GM23248 (cell line): Measurements from ENCODE around the gene GRID2. TPM values are rescaled to one million over a fixed set of nuclear protein-coding genes. Genes with fewer than 3 reads are reported as not detected.

Experiments
- DNase-seq: peaks from one replicate; pipeline ENCODE4 v3.0.0-alpha.2; 2015
- H2AFZ ChIP-seq: fragments of 200-600 bp; sonication (generic); 2 replicates; pipeline ENCODE4 v1.6.1; 2016; ENCODE audit warnings: antibody characterized with exemption
- H3F3A ChIP-seq: fragments of 200-600 bp; sonication (generic); 2 replicates; pipeline ENCODE4 v1.6.1; 2016; ENCODE audit warnings: mild to moderate bottlenecking, antibody characterized with exemption, mixed run types; ENCODE audit not compliant: insufficient read depth
- H3K27ac ChIP-seq: fragments of 200-600 bp; sonication (generic); 2 replicates; pipeline ENCODE4 v1.5.1; 2016; ENCODE audit warnings: mild to moderate bottlenecking
- H3K27me3 ChIP-seq: fragments of 200-600 bp; sonication (generic); replicated peaks from 2 replicates; pipeline ENCODE4 v1.6.1; 2016; ENCODE audit warnings: mild to moderate bottlenecking; ENCODE audit not compliant: insufficient read depth
- H3K36me3 ChIP-seq: fragments of 200-600 bp; sonication (generic); 2 replicates; pipeline ENCODE4 v1.6.1; 2016; ENCODE audit warnings: low read depth, mild to moderate bottlenecking
- H3K4me1 ChIP-seq: fragments of 200-600 bp; sonication (generic); 2 replicates; pipeline ENCODE4 v1.6.1; 2016; ENCODE audit warnings: mild to moderate bottlenecking; ENCODE audit not compliant: insufficient read depth
- H3K4me2 ChIP-seq: fragments of 200-600 bp; sonication (generic); one replicate; pipeline ENCODE4 v1.6.1; 2016; ENCODE audit warnings: mild to moderate bottlenecking; ENCODE audit not compliant: unreplicated experiment
- H3K4me3 ChIP-seq: fragments of 200-600 bp; sonication (generic); 2 replicates; pipeline ENCODE4 v1.5.1; 2016; ENCODE audit warnings: mild to moderate bottlenecking
- H3K79me2 ChIP-seq: fragments of 200-600 bp; sonication (generic); 2 replicates; pipeline ENCODE4 v1.6.1; 2016; ENCODE audit warnings: mild to moderate bottlenecking; ENCODE audit not compliant: insufficient read depth
- H3K9ac ChIP-seq: fragments of 200-600 bp; sonication (generic); 2 replicates; pipeline ENCODE4 v1.6.1; 2016; ENCODE audit warnings: mild to moderate bottlenecking
- H3K9me2 ChIP-seq: fragments of 200-600 bp; sonication (generic); 2 replicates; pipeline ENCODE4 v1.6.1; 2016; ENCODE audit warnings: mixed run types, mild to moderate bottlenecking, moderate library complexity; ENCODE audit not compliant: insufficient read depth
- H3K9me3 ChIP-seq: fragments of 200-600 bp; sonication (generic); one replicate; pipeline ENCODE4 v1.6.1; 2017; ENCODE audit warnings: low read depth
- H4K20me1 ChIP-seq: fragments of 200-600 bp; sonication (generic); 2 replicates; pipeline ENCODE4 v1.6.0; 2016; ENCODE audit not compliant: insufficient read depth
- EZH2 ChIP-seq: fragments of 200-600 bp; sonication (generic); IDR thresholded peaks from 2 replicates; pipeline ENCODE4 v1.6.1; 2018; ENCODE audit warnings: antibody characterized with exemption, mild to moderate bottlenecking; ENCODE audit not compliant: insufficient read depth, poor library complexity, severe bottlenecking
- EZH2phosphoT487 ChIP-seq: fragments of 200-600 bp; sonication (generic); IDR thresholded peaks from 2 replicates; pipeline ENCODE4 v1.6.1; 2018; ENCODE audit warnings: antibody characterized with exemption, moderate library complexity, mild to moderate bottlenecking, low read depth; ENCODE audit not compliant: insufficient read depth
- WGBS, 2 experiments: methylation state at CpG; one replicate each; pipeline ENCODE4 v1.1.6; 2015 to 2017; ENCODE audit warnings: low lambda C conversion rate in 2 of 2, low coverage in 1 of 2; ENCODE audit errors: missing lambda C conversion rate in 2 of 2; 5-methylcytosine and 5-hydroxymethylcytosine counted together
- in situ Hi-C: fragments of 300-500 bp; cut with MboI; formaldehyde crosslinking; loops from 2 replicates; pipeline ENCODE4 v1.15.0; 2020
- polyA plus RNA-seq: library from polyadenylated mRNA; unstranded; fragments of >200 nt; fragmentation: Nextera tagmentation; extraction: Ambion mirVana; gene quantifications from 2 replicates; pipeline ENCODE4 v1.2.1, GENCODE V29; 2016
- total RNA-seq: library from RNA; depleted of rRNA; stranded (reverse); fragments of >200 nt; shearing (Covaris generic); gene quantifications from 2 replicates; pipeline ENCODE4 v1.2.3, GENCODE V29; 2014

GRID2 gene
- total and polyA plus RNA-seq, 2 experiments from 2014 or later: not detected

DNA sequence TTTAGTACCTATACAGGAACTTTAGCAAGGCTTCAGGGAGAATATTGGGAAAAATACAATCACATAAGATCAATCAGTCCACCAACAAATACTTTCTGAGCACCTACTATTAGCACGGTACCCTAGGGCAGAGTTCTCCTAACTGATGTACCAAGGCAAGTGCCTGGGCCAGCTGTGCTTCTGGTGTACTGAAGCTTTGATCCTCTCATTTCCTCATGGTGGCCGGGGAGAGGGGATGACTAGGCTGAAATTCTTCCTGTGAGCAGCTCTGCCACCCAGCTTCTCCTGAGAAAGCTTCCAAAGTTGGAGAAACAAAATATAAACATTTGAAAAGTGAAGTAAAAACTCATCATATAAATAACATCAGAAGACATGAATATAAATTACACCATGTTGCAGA, 1475.5 kb downstream of the GRID2 start:
- Histone ChIP-seq H3K27me3 (0 out of 2 replicates have a peak, but pooled peaks cover 4% of the 10 kb centered on the region), H3K27ac (no peak overlapping the region), H4K20me1 (no peaks in the 10 kb centered on the region), H3K9ac (no peak overlapping the region), H3K9me2 (no peaks in the 10 kb centered on the region), H3K4me1 (no peaks in the 10 kb centered on the region), H3K79me2 (no peaks in the 10 kb centered on the region), H3K4me3 (no peak overlapping the region), H3K36me3 (no peaks in the 10 kb centered on the region), H3K9me3 (no peaks in the 10 kb centered on the region), H2AFZ (no peak overlapping the region), H3F3A (no peaks in the 10 kb centered on the region), H3K4me2 (no peak overlapping the region)
- 12 to 35% methylated on average over 2 of the region's 2 CpGs for WGBS, 2 experiments
- in situ Hi-C loops: loop anchor here (25.0 kb wide), 1 partner anchor 808 kb away; no protein-coding TSS in a partner anchor
- DNase-seq: no peak
- TF ChIP-seq EZH2phosphoT487 (no peak), EZH2 (no peak)

GRCh38 chr4:93780080-93780479, 1476.3 kb downstream of the GRID2 start:
- in situ Hi-C loops: loop anchor here (25.0 kb wide), 1 partner anchor 807 kb away; no protein-coding TSS in a partner anchor
- DNase-seq: no peak
- Histone ChIP-seq H3K9ac (no peak overlapping the region), H3K27me3 (0 out of 2 replicates have a peak, but pooled peaks cover 4% of the 10 kb centered on the region), H3F3A (no peaks in the 10 kb centered on the region), H2AFZ (no peak overlapping the region), H3K4me3 (no peak overlapping the region), H3K27ac (no peak overlapping the region), H3K4me1 (no peaks in the 10 kb centered on the region), H3K9me2 (no peaks in the 10 kb centered on the region), H3K36me3 (no peaks in the 10 kb centered on the region), H4K20me1 (no peaks in the 10 kb centered on the region), H3K79me2 (no peaks in the 10 kb centered on the region), H3K9me3 (no peaks in the 10 kb centered on the region), H3K4me2 (no peak overlapping the region)
- 39 to 43% methylated on average over 5 of the region's 5 CpGs for WGBS, 2 experiments
- TF ChIP-seq EZH2phosphoT487 (no peak), EZH2 (no peak)

DNA sequence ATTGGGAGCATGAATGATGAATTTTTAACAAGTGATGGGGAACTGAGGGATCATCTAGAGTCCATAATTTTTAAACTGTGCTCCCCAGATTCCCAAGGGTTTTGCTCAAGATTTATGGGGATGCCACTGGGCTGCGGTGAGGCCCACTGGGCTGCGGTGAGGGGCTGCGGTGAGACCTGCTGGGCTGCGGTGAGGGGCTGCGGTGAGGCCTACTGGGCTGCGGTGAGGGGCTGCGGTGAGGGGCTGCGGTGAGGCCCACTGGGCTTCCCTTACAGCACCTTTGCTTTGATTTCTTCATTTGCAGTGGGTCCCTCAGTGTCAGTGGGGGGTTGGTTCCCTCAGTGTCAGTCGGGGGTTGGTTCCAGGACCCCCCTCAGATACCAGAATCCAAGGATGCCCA, 1477.4 kb downstream of the GRID2 start:
- H4K20me1 ChIP-seq: no peaks in the 10 kb centered on the region
- H3K9me2 ChIP-seq: no peaks in the 10 kb centered on the region
- no peak for DNase-seq
- no peak overlapping the region for H3K4me3 ChIP-seq
- no peak overlapping the region for H3K4me2 ChIP-seq
- no peak for TF ChIP-seq EZH2
- TF ChIP-seq EZH2phosphoT487: no peak
- in situ Hi-C loops: loop anchor here (25.0 kb wide), 1 partner anchor 806 kb away; no protein-coding TSS in a partner anchor
- H3K79me2 ChIP-seq: no peaks in the 10 kb centered on the region
- 0 out of 2 replicates have a peak, but pooled peaks cover 4% of the 10 kb centered on the region for H3K27me3 ChIP-seq
- no peak overlapping the region for H3K9ac ChIP-seq
- no peaks in the 10 kb centered on the region for H3K36me3 ChIP-seq
- no peaks in the 10 kb centered on the region for H3K9me3 ChIP-seq
- no peaks in the 10 kb centered on the region for H3F3A ChIP-seq
- no peak overlapping the region for H2AFZ ChIP-seq
- H3K27ac ChIP-seq: no peak overlapping the region
- no peaks in the 10 kb centered on the region for H3K4me1 ChIP-seq
- 67 to 69% methylated on average over 9 of the region's 9 CpGs for WGBS, 2 experiments

DNA sequence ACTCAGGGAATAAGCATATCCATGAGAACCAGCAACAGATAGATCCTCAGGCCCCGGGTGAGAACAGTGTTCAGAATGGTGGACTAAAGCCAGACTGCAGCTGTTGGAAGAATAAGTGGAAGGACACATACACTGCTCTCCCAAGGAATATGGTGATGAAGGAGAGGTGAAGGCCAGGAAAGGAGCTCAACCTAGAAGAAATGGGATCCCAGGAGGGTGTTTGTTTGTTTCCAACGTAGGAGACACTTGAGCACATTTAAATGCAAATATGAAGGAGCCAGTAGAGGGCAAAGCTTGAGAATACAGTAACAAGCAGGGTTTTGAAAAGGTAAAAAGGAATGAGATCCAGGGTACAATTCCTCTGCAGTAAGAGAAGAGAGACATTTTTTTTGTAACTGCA, 1482.4 kb downstream of the GRID2 start:
- no peak overlapping the region for H3K4me2 ChIP-seq
- H3K36me3 ChIP-seq: no peaks in the 10 kb centered on the region
- in situ Hi-C loops: loop anchor here (25.0 kb wide), 1 partner anchor 801 kb away; no protein-coding TSS in a partner anchor
- H3K9ac ChIP-seq: no peak overlapping the region
- H3F3A ChIP-seq: no peaks in the 10 kb centered on the region
- no peaks in the 10 kb centered on the region for H3K4me1 ChIP-seq
- 19 to 20% methylated on average over 2 of the region's 2 CpGs for WGBS, 2 experiments
- H3K9me3 ChIP-seq: no peaks in the 10 kb centered on the region
- no peak overlapping the region for H2AFZ ChIP-seq
- H4K20me1 ChIP-seq: no peaks in the 10 kb centered on the region
- no peak overlapping the region for H3K4me3 ChIP-seq
- H3K27ac ChIP-seq: no peak overlapping the region
- TF ChIP-seq EZH2 (no peak), EZH2phosphoT487 (no peak)
- H3K79me2 ChIP-seq: no peaks in the 10 kb centered on the region
- no peaks in the 10 kb centered on the region for H3K27me3 ChIP-seq
- no peak for DNase-seq
- no peaks in the 10 kb centered on the region for H3K9me2 ChIP-seq
